ENCODE measurements around the gene CERS6. TPM values are rescaled to one million over a fixed set of nuclear protein-coding genes. Genes with fewer than 3 reads are reported as not detected.

CERS6 gene
- total and polyA plus RNA-seq, 2 experiments from 2014 or later, result 40.9 to 99.1 TPM

DNA sequence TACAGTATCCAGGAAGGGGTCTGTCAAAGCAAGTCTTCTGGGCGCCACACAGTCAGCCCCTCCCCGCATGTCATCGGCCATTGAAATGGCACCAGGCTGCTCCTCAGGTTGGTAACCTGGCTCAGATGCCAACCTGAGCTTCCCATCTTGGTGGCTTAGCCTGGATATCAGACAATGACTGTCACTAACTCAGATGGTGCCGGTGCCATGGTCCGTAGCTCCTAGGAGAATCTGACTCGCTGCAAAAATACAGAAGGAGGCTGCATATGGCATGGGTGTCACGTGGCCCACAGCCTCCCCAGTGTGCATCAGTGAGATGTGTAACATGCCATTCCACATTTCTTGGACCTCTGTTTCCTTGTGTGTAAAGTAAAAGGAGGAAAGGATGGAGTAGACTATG, 349.5 kb downstream of the CERS6 start:
- TF ChIP-seq EZH2phosphoT487 (IDR thresholded peaks at IDR 0.05; ENCODE audit: low read depth, severe bottlenecking, unreplicated experiment) (no peak), CTCF (IDR thresholded peaks at IDR 0.05; ENCODE audit: poor library complexity) (no peak), EZH2 (IDR thresholded peaks at IDR 0.05; ENCODE audit: borderline replicate concordance) (no peak)
- Histone ChIP-seq H2AFZ (no peak overlapping the region), H4K20me1 (ENCODE audit: insufficient read depth, poor library complexity, severe bottlenecking) (no peaks in the 10 kb centered on the region), H3K27me3 (no peaks in the 10 kb centered on the region), H3K4me1 (ENCODE audit: insufficient read depth) (peaks cover 20% of the 10 kb centered on the region), H3K9me2 (replicated peaks; ENCODE audit: insufficient read depth) (no peaks in the 10 kb centered on the region), H3K27ac (no peak overlapping the region), H3K36me3 (replicated peaks; ENCODE audit: insufficient read depth, low read depth) (no peaks in the 10 kb centered on the region), H3K4me3 (no peak overlapping the region), H3K4me2 (no peak overlapping the region), H3K9me3 (ENCODE audit: low read depth) (no peaks in the 10 kb centered on the region), H3K79me2 (peaks cover 4% of the 10 kb centered on the region)
- WGBS (ENCODE audit: low lambda C conversion rate, missing lambda C conversion rate), result 97% methylated on average over 7 of the region's 7 CpGs
- DNase-seq (ENCODE audit: low spot score), result no peak

- no peaks in the 10 kb centered on the region for H3K9me2 ChIP-seq (replicated peaks; ENCODE audit: insufficient read depth)
- no peak overlapping the region for H2AFZ ChIP-seq
- H3K79me2 ChIP-seq, result peaks cover 2% of the 10 kb centered on the region
- TF ChIP-seq EZH2phosphoT487 (IDR thresholded peaks at IDR 0.05; ENCODE audit: low read depth, severe bottlenecking, unreplicated experiment) (no peak), EZH2 (IDR thresholded peaks at IDR 0.05; ENCODE audit: borderline replicate concordance) (no peak), CTCF (IDR thresholded peaks at IDR 0.05; ENCODE audit: poor library complexity) (no peak)
- H3K4me3 ChIP-seq, result no peak overlapping the region
- H3K9me3 ChIP-seq (ENCODE audit: low read depth), result no peaks in the 10 kb centered on the region
- H3K36me3 ChIP-seq (replicated peaks; ENCODE audit: insufficient read depth, low read depth), result no peaks in the 10 kb centered on the region
- H3K27me3 ChIP-seq, result no peaks in the 10 kb centered on the region
- H4K20me1 ChIP-seq (ENCODE audit: insufficient read depth, poor library complexity, severe bottlenecking), result no peaks in the 10 kb centered on the region
- H3K4me1 ChIP-seq (ENCODE audit: insufficient read depth), result peaks cover 7% of the 10 kb centered on the region
- DNase-seq (ENCODE audit: low spot score), result no peak
- no peak overlapping the region for H3K4me2 ChIP-seq
- no peak overlapping the region for H3K27ac ChIP-seq
Measured at GRCh38 chr2:168809537-168809936, 353.5 kb downstream of the CERS6 start.

- Histone ChIP-seq H3K27ac (no peak overlapping the region), H4K20me1 (ENCODE audit: insufficient read depth, poor library complexity, severe bottlenecking) (no peaks in the 10 kb centered on the region), H3K4me2 (no peak overlapping the region), H3K36me3 (replicated peaks; ENCODE audit: insufficient read depth, low read depth) (no peaks in the 10 kb centered on the region), H3K79me2 (no peaks in the 10 kb centered on the region), H3K9me3 (ENCODE audit: low read depth) (no peaks in the 10 kb centered on the region), H3K9me2 (replicated peaks; ENCODE audit: insufficient read depth) (no peaks in the 10 kb centered on the region), H3K4me3 (no peak overlapping the region), H3K4me1 (ENCODE audit: insufficient read depth) (peaks cover 7% of the 10 kb centered on the region), H2AFZ (no peak overlapping the region), H3K27me3 (no peaks in the 10 kb centered on the region)
- no peak for DNase-seq (ENCODE audit: low spot score)
- TF ChIP-seq CTCF (IDR thresholded peaks at IDR 0.05; ENCODE audit: poor library complexity) (no peak), EZH2 (IDR thresholded peaks at IDR 0.05; ENCODE audit: borderline replicate concordance) (no peak), EZH2phosphoT487 (IDR thresholded peaks at IDR 0.05; ENCODE audit: low read depth, severe bottlenecking, unreplicated experiment) (no peak)
- WGBS (ENCODE audit: low lambda C conversion rate, missing lambda C conversion rate), result 90% methylated on average over 2 of the region's 2 CpGs
Measured at GRCh38 chr2:168810235-168810634, 354.2 kb downstream of the CERS6 start.

- Histone ChIP-seq H2AFZ (no peak overlapping the region), H3K9me2 (replicated peaks; ENCODE audit: insufficient read depth) (no peaks in the 10 kb centered on the region), H4K20me1 (ENCODE audit: insufficient read depth, poor library complexity, severe bottlenecking) (no peaks in the 10 kb centered on the region), H3K9me3 (ENCODE audit: low read depth) (no peaks in the 10 kb centered on the region), H3K4me2 (no peak overlapping the region), H3K27ac (peak overlapping the region; percentile 77), H3K4me1 (ENCODE audit: insufficient read depth) (peaks cover 7% of the 10 kb centered on the region), H3K4me3 (no peak overlapping the region), H3K27me3 (no peaks in the 10 kb centered on the region), H3K79me2 (no peaks in the 10 kb centered on the region), H3K36me3 (replicated peaks; ENCODE audit: insufficient read depth, low read depth) (no peaks in the 10 kb centered on the region)
- peak; percentile 50 for DNase-seq (ENCODE audit: low spot score)
- WGBS (ENCODE audit: low lambda C conversion rate, missing lambda C conversion rate), result 55% methylated on average over 3 of the region's 3 CpGs
- no peak for TF ChIP-seq EZH2phosphoT487 (IDR thresholded peaks at IDR 0.05; ENCODE audit: low read depth, severe bottlenecking, unreplicated experiment)
- TF ChIP-seq CTCF (IDR thresholded peaks at IDR 0.05; ENCODE audit: poor library complexity), result no peak
- TF ChIP-seq EZH2 (IDR thresholded peaks at IDR 0.05; ENCODE audit: borderline replicate concordance), result no peak
Measured at GRCh38 chr2:168811696-168812095, 355.6 kb downstream of the CERS6 start.
